H9 (cell line): ENCODE measurements around the gene SPRYD4. TPM values are rescaled to one million over a fixed set of nuclear protein-coding genes. Genes with fewer than 3 reads are reported as not detected.

ENCODE experiments used
- DNase-seq: peaks from one replicate; pipeline ENCODE4 v3.0.0-alpha.2; 2017
- H2AFZ ChIP-seq: one replicate; pipeline ENCODE4 v1.6.1; 2013; ENCODE audit warnings: mild to moderate bottlenecking, low read length, control low read depth, moderate library complexity
- H2AK5ac ChIP-seq: 2 replicates; pipeline ENCODE4 v1.6.1; 2013; ENCODE audit warnings: low read length, control low read depth, mixed read lengths; ENCODE audit not compliant: insufficient read length
- H2BK120ac ChIP-seq: one replicate; pipeline ENCODE4 v1.6.1; 2013; ENCODE audit warnings: low read depth, mild to moderate bottlenecking, low read length, control low read depth, inconsistent platforms; ENCODE audit not compliant: poor library complexity, severe bottlenecking
- H2BK12ac ChIP-seq: 2 replicates; pipeline ENCODE4 v1.6.1; 2013; ENCODE audit warnings: low read length, control low read depth, mixed read lengths, low read depth; ENCODE audit not compliant: insufficient read length
- H2BK15ac ChIP-seq: 2 replicates; pipeline ENCODE4 v1.6.1; 2013; ENCODE audit warnings: low read depth, low read length, control low read depth
- H2BK20ac ChIP-seq: one replicate; pipeline ENCODE4 v1.6.1; 2013; ENCODE audit warnings: low read depth, mild to moderate bottlenecking, low read length, control low read depth, inconsistent platforms; ENCODE audit not compliant: poor library complexity, severe bottlenecking
- H2BK5ac ChIP-seq: 2 replicates; pipeline ENCODE4 v1.6.1; 2013; ENCODE audit warnings: low read length, control low read depth, mixed read lengths; ENCODE audit not compliant: insufficient read length
- H3K14ac ChIP-seq: 2 replicates; pipeline ENCODE4 v1.6.1; 2013; ENCODE audit warnings: low read length, control low read depth; ENCODE audit not compliant: insufficient read depth
- H3K18ac ChIP-seq: 2 replicates; pipeline ENCODE4 v1.6.1; 2013; ENCODE audit warnings: low read depth, mild to moderate bottlenecking, mixed read lengths, low read length, control low read depth; ENCODE audit not compliant: insufficient read length
- H3K23ac ChIP-seq: 2 replicates; pipeline ENCODE4 v1.6.1; 2013; ENCODE audit warnings: low read length, control low read depth, mixed read lengths, low read depth; ENCODE audit not compliant: insufficient read length
- H3K23me2 ChIP-seq: 2 replicates; pipeline ENCODE4 v1.6.1; 2013; ENCODE audit warnings: low read depth, mild to moderate bottlenecking, mixed read lengths, low read length, control low read depth; ENCODE audit not compliant: insufficient read length, poor library complexity, severe bottlenecking
- H3K27ac ChIP-seq: 2 replicates; pipeline ENCODE4 v1.5.1; 2013; ENCODE audit warnings: low read length, control low read depth, mixed read lengths, low read depth; ENCODE audit not compliant: insufficient read length
- H3K27me3 ChIP-seq: 2 replicates; pipeline ENCODE4 v1.6.1; 2013; ENCODE audit warnings: low read length, control low read depth, inconsistent platforms; ENCODE audit not compliant: insufficient read depth
- H3K4ac ChIP-seq: 2 replicates; pipeline ENCODE4 v1.6.1; 2013; ENCODE audit warnings: low read depth, mild to moderate bottlenecking, control low read depth, inconsistent platforms, low read length, moderate library complexity
- H3K4me1 ChIP-seq: 2 replicates; pipeline ENCODE4 v1.6.1; 2013; ENCODE audit warnings: low read length, control low read depth, inconsistent platforms; ENCODE audit not compliant: insufficient read depth
- H3K4me2 ChIP-seq: 2 replicates; pipeline ENCODE4 v1.6.1; 2013; ENCODE audit warnings: low read length, control low read depth, mixed read lengths; ENCODE audit not compliant: insufficient read length, insufficient read depth
- H3K56ac ChIP-seq: 2 replicates; pipeline ENCODE4 v1.6.1; 2013; ENCODE audit warnings: low read depth, mild to moderate bottlenecking, mixed read lengths, low read length, control low read depth; ENCODE audit not compliant: insufficient read length
- H3K79me1 ChIP-seq: 2 replicates; pipeline ENCODE4 v1.6.1; 2013; ENCODE audit warnings: low read depth, mild to moderate bottlenecking, moderate library complexity, low read length, control low read depth, inconsistent platforms; ENCODE audit not compliant: insufficient read depth, poor library complexity, severe bottlenecking
- H3K79me2 ChIP-seq: 2 replicates; pipeline ENCODE4 v1.6.1; 2013; ENCODE audit warnings: low read length, control low read depth, inconsistent platforms; ENCODE audit not compliant: insufficient read depth
- H3K9ac ChIP-seq: 2 replicates; pipeline ENCODE4 v1.6.1; 2013; ENCODE audit warnings: low read length, control low read depth, mixed read lengths; ENCODE audit not compliant: insufficient read length; ENCODE audit errors: extremely low read depth
- H3K9me3 ChIP-seq: one replicate; pipeline ENCODE4 v1.6.1; 2013; ENCODE audit warnings: low read depth, low read length, inconsistent platforms; ENCODE audit not compliant: control insufficient read depth
- H3T11ph ChIP-seq: one replicate; pipeline ENCODE4 v1.6.1; 2013; ENCODE audit warnings: mild to moderate bottlenecking, low read length, control low read depth, inconsistent platforms
- H4K20me1 ChIP-seq: one replicate; pipeline ENCODE4 v1.6.1; 2013; ENCODE audit not compliant: control insufficient read depth, insufficient read length, insufficient read depth
- H4K5ac ChIP-seq: 2 replicates; pipeline ENCODE4 v1.6.1; 2013; ENCODE audit warnings: low read depth, mild to moderate bottlenecking, mixed read lengths, low read length, control low read depth; ENCODE audit not compliant: insufficient read length
- H4K8ac ChIP-seq: replicated peaks from 2 replicates; pipeline ENCODE4 v1.6.1; 2013; ENCODE audit warnings: low read length, control low read depth, mixed read lengths, low read depth; ENCODE audit not compliant: insufficient read length
- H4K91ac ChIP-seq: 2 replicates; pipeline ENCODE4 v1.6.1; 2013; ENCODE audit warnings: low read depth, mild to moderate bottlenecking, moderate library complexity, mixed read lengths, low read length, control low read depth; ENCODE audit not compliant: insufficient read length
- H3K27ac Mint-ChIP-seq, 3 experiments: 2 replicates in 2 of 3; 3 replicates in 1 of 3; pipeline ENCODE4 v1.8.0; 2020 to 2021; ENCODE audit warnings: mixed read lengths in 3 of 3, mild to moderate bottlenecking in 1 of 3, moderate library complexity in 1 of 3
- H3K27me3 Mint-ChIP-seq: 2 replicates; pipeline ENCODE4 v1.8.0; 2021; ENCODE audit warnings: low read depth, mild to moderate bottlenecking, moderate library complexity, mixed read lengths
- H3K36me3 Mint-ChIP-seq, 3 experiments: 2 replicates in 2 of 3; 3 replicates in 1 of 3; pipeline ENCODE4 v1.8.0; 2020 to 2021; ENCODE audit warnings: low read depth in 3 of 3, mixed read lengths in 3 of 3; ENCODE audit not compliant: insufficient read depth in 1 of 3
- H3K4me1 Mint-ChIP-seq, 2 experiments: 2 replicates each; pipeline ENCODE4 v1.8.0; 2020; ENCODE audit warnings: mixed read lengths in 2 of 2
- H3K4me3 Mint-ChIP-seq, 2 experiments: 2 replicates in 1 of 2; 3 replicates in 1 of 2; pipeline ENCODE4 v1.8.0; 2020 to 2021; ENCODE audit warnings: mild to moderate bottlenecking in 2 of 2, mixed read lengths in 2 of 2, moderate library complexity in 1 of 2
- H3K9me3 Mint-ChIP-seq, 2 experiments: 2 replicates in 1 of 2; 3 replicates in 1 of 2; pipeline ENCODE4 v1.8.0; 2020; ENCODE audit warnings: mild to moderate bottlenecking in 2 of 2, mixed read lengths in 2 of 2, moderate library complexity in 1 of 2
- CTCF ChIP-seq: fragments of 200-600 bp; sonication (generic); conservative IDR thresholded peaks from 3 replicates; pipeline ENCODE4 v1.8.0; 2021; ENCODE audit warnings: antibody characterized with exemption, mild to moderate bottlenecking
- WGBS: extraction: QIAGEN DNeasy Blood & Tissue Kit; methylation state at CpG from one replicate; pipeline ENCODE4 v1.1.7; 2013; ENCODE audit warnings: missing lambda C conversion rate, low lambda C conversion rate, mixed read lengths; ENCODE audit not compliant: insufficient read length; ENCODE audit errors: extremely low coverage; 5-methylcytosine and 5-hydroxymethylcytosine counted together
- total RNA-seq: library from RNA; stranded (reverse); gene quantifications from 2 replicates; pipeline ENCODE4 v1.2.1, GENCODE V29; 2021

SPRYD4 gene
- total RNA-seq, 1 experiment from 2014 or later, result 4.9 TPM

GRCh38 chr12:56450241-56450640, 18.1 kb upstream of the SPRYD4 start:
- Histone ChIP-seq H4K20me1 (no peaks in the 10 kb centered on the region), H3K9ac (no peak overlapping the region), H3K9me3 (no peaks in the 10 kb centered on the region), H3K79me2 (no peaks in the 10 kb centered on the region), H3K27me3 (no peaks in the 10 kb centered on the region), H3T11ph (no peak overlapping the region), H3K14ac (no peak overlapping the region), H4K8ac (no peak overlapping the region), H3K4me1 (peaks cover 4% of the 10 kb centered on the region; the same call in 1 of the 2 replicates), H3K23me2 (peaks cover 3% of the 10 kb centered on the region), H2BK20ac (no peak overlapping the region), H3K4ac (no peak overlapping the region), H2BK12ac (no peak overlapping the region), H2BK120ac (no peak overlapping the region), H3K56ac (no peak overlapping the region), H4K91ac (no peak overlapping the region), H3K4me2 (no peak overlapping the region), H2AK5ac (no peak overlapping the region), H2BK5ac (no peak overlapping the region), H2BK15ac (no peak overlapping the region), H2AFZ (no peak overlapping the region), H3K79me1 (no peaks in the 10 kb centered on the region), H4K5ac (no peak overlapping the region), H3K18ac (no peak overlapping the region), H3K27ac (no peak overlapping the region), H3K23ac (no peak overlapping the region)
- H3K4me1 Mint-ChIP-seq, result peaks cover 40 to 45% of the 10 kb centered on the region in 2 experiments
- H3K36me3 Mint-ChIP-seq, result peaks cover 10 to 20% (median 14%) of the 10 kb centered on the region in 3 experiments
- H3K4me3 Mint-ChIP-seq, result no peak overlapping the region
- DNase-seq, result no peak
- H3K27me3 Mint-ChIP-seq, result peaks cover 6% of the 10 kb centered on the region
- WGBS, result no CpG with 5 or more reads among the region's 3 CpGs
- H3K9me3 Mint-ChIP-seq, result peaks cover 0 to 6% of the 10 kb centered on the region in 2 experiments; a peak in 3 of 5 replicates
- no peak for TF ChIP-seq CTCF
- H3K27ac Mint-ChIP-seq, result no peak overlapping the region
